Measurements from ENCODE around the gene STOX2.

STOX2 gene

GRCh38 chr4:183888564-183888963 is 16.5 kb upstream of the STOX2 start:
- Histone ChIP-seq H3K4me1 (ENCODE audit: insufficient read depth, low read length, severe bottlenecking) (no peaks in the 10 kb centered on the region), H3F3A (ENCODE audit: insufficient read depth, low read length) (no peaks in the 10 kb centered on the region), H3K79me2 (ENCODE audit: insufficient read depth, low read length) (no peaks in the 10 kb centered on the region), H3K36me3 (ENCODE audit: insufficient read depth, low read length) (no peaks in the 10 kb centered on the region), H2AFZ (ENCODE audit: low read length) (no peak overlapping the region), H3K9me2 (ENCODE audit: low read depth, low read length) (no peaks in the 10 kb centered on the region), H3K4me3 (ENCODE audit: low read depth, low read length, poor library complexity, severe bottlenecking) (no peak overlapping the region), H4K20me1 (ENCODE audit: insufficient read depth, low read length) (no peaks in the 10 kb centered on the region), H3K27me3 (ENCODE audit: insufficient read depth, low read length) (peaks cover 5% of the 10 kb centered on the region; the same call in 1 of the 2 replicates), H3K27ac (ENCODE audit: low read depth, low read length, poor library complexity, severe bottlenecking) (no peak overlapping the region), H3K4me2 (ENCODE audit: low read length) (no peak overlapping the region), H3K9ac (ENCODE audit: low read length) (no peak overlapping the region), H3K9me3 (ENCODE audit: low read length) (no peaks in the 10 kb centered on the region)
- TF ChIP-seq CTCF (IDR thresholded peaks at IDR 0.05; ENCODE audit: low read length), result no peak
- TF ChIP-seq EZH2 (IDR thresholded peaks at IDR 0.05; ENCODE audit: borderline replicate concordance, low read length), result no peak

GRCh38 chr4:183889190-183889589 is 15.9 kb upstream of the STOX2 start:
- H3K4me2 ChIP-seq (ENCODE audit: low read length), result no peak overlapping the region
- no peaks in the 10 kb centered on the region for H3F3A ChIP-seq (ENCODE audit: insufficient read depth, low read length)
- no peaks in the 10 kb centered on the region for H3K36me3 ChIP-seq (ENCODE audit: insufficient read depth, low read length)
- H3K79me2 ChIP-seq (ENCODE audit: insufficient read depth, low read length), result no peaks in the 10 kb centered on the region
- H3K4me1 ChIP-seq (ENCODE audit: insufficient read depth, low read length, severe bottlenecking), result no peaks in the 10 kb centered on the region
- no peaks in the 10 kb centered on the region for H3K9me2 ChIP-seq (ENCODE audit: low read depth, low read length)
- no peak overlapping the region for H3K27ac ChIP-seq (ENCODE audit: low read depth, low read length, poor library complexity, severe bottlenecking)
- no peak for TF ChIP-seq CTCF (IDR thresholded peaks at IDR 0.05; ENCODE audit: low read length)
- TF ChIP-seq EZH2 (IDR thresholded peaks at IDR 0.05; ENCODE audit: borderline replicate concordance, low read length), result no peak
- no peak overlapping the region for H2AFZ ChIP-seq (ENCODE audit: low read length)
- peaks cover 5% of the 10 kb centered on the region; the same call in 1 of the 2 replicates for H3K27me3 ChIP-seq (ENCODE audit: insufficient read depth, low read length)
- no peak overlapping the region for H3K4me3 ChIP-seq (ENCODE audit: low read depth, low read length, poor library complexity, severe bottlenecking)
- H4K20me1 ChIP-seq (ENCODE audit: insufficient read depth, low read length), result no peaks in the 10 kb centered on the region
- H3K9me3 ChIP-seq (ENCODE audit: low read length), result no peaks in the 10 kb centered on the region
- no peak overlapping the region for H3K9ac ChIP-seq (ENCODE audit: low read length)

DNA sequence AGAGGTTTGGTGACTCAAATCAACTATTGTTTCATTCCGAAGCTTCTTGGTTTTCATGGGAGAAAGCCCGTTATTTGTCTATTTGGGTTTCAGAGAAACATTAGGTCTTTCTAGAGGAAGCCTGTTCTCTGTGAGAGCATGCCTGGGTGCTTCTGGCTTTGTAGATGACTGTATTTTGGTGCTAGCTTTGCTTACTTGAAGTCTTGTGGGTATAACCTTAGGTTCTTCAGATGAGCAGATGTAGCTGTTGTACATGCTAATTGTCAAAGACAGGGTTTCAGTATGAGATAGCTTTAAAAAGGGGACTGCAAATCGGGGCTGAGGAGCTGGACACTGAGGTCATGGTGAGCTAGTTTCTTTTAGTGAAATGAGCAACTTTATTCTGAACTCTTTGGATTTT is 7.9 kb upstream of the STOX2 start:
- no peaks in the 10 kb centered on the region for H4K20me1 ChIP-seq (ENCODE audit: insufficient read depth, low read length)
- no peak overlapping the region for H3K4me2 ChIP-seq (ENCODE audit: low read length)
- H3F3A ChIP-seq (ENCODE audit: insufficient read depth, low read length), result no peaks in the 10 kb centered on the region
- H3K9me3 ChIP-seq (ENCODE audit: low read length), result no peaks in the 10 kb centered on the region
- TF ChIP-seq EZH2 (IDR thresholded peaks at IDR 0.05; ENCODE audit: borderline replicate concordance, low read length), result no peak
- TF ChIP-seq CTCF (IDR thresholded peaks at IDR 0.05; ENCODE audit: low read length), result no peak
- H3K27me3 ChIP-seq (ENCODE audit: insufficient read depth, low read length), result peaks cover 6% of the 10 kb centered on the region; the same call in 1 of the 2 replicates
- H3K9me2 ChIP-seq (ENCODE audit: low read depth, low read length), result no peaks in the 10 kb centered on the region
- no peak overlapping the region for H3K27ac ChIP-seq (ENCODE audit: low read depth, low read length, poor library complexity, severe bottlenecking)
- no peak overlapping the region for H3K4me3 ChIP-seq (ENCODE audit: low read depth, low read length, poor library complexity, severe bottlenecking)
- no peak overlapping the region for H3K9ac ChIP-seq (ENCODE audit: low read length)
- no peaks in the 10 kb centered on the region for H3K36me3 ChIP-seq (ENCODE audit: insufficient read depth, low read length)
- H3K79me2 ChIP-seq (ENCODE audit: insufficient read depth, low read length), result no peaks in the 10 kb centered on the region
- no peak overlapping the region for H2AFZ ChIP-seq (ENCODE audit: low read length)
- no peaks in the 10 kb centered on the region for H3K4me1 ChIP-seq (ENCODE audit: insufficient read depth, low read length, severe bottlenecking)

Measured in OCI-LY1 (cell line).